Measurements from ENCODE around the gene COASY. TPM values are rescaled to one million over a fixed set of nuclear protein-coding genes. Genes with fewer than 3 reads are reported as not detected.

Gene COASY
- total RNA-seq, 1 donor = 22.0 TPM

DNA sequence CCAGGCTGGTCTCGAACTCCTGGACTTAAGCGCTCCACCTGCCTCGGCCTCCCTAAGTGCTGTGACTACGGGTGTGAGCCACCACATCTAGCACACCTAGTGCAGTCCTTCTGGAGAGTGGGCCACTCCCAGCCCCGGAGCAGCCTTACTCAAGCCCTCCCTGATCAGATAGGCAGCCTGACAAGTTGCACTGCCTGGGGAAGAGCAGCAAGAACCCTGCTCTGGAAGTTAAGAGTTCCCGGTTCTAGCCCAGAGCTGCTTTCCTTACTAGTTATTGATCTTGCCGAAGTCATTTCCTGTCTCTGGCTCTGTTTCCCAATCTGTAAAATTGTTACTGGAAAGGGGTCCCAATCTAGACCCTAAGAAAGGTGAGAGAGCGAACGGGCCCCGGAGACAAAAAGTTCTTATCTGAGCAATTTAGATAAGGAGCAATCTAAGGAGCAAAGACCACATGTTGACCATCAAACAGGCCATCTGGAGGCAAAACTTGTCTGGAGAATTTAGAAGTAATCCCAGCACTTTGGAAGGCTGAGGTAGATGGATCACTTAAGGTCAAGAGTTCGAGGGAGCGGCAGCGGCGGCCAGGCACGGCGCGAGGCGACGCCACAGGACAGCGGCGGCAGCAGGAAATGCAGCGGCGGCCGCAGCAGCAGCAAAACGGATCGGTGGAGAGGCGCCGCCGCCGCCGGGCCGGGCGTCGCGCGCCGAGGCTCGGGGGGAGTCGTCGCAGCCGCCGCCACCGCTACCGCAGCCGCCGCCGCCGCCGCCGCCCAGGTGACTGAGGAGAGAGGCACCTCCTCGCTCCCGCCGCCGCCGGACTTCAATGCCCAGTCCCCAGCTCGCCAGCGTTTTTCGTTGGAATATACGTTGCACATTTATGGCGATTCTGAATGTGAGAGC is 30.2 kb upstream of the COASY start:
- H3K4me3 ChIP-seq (ENCODE audit: low read depth, low read length) = peak overlapping the region; percentile 51
- DNase-seq (ENCODE audit: low read depth) = peak; percentile 83
- TF ChIP-seq, protein P1, sequence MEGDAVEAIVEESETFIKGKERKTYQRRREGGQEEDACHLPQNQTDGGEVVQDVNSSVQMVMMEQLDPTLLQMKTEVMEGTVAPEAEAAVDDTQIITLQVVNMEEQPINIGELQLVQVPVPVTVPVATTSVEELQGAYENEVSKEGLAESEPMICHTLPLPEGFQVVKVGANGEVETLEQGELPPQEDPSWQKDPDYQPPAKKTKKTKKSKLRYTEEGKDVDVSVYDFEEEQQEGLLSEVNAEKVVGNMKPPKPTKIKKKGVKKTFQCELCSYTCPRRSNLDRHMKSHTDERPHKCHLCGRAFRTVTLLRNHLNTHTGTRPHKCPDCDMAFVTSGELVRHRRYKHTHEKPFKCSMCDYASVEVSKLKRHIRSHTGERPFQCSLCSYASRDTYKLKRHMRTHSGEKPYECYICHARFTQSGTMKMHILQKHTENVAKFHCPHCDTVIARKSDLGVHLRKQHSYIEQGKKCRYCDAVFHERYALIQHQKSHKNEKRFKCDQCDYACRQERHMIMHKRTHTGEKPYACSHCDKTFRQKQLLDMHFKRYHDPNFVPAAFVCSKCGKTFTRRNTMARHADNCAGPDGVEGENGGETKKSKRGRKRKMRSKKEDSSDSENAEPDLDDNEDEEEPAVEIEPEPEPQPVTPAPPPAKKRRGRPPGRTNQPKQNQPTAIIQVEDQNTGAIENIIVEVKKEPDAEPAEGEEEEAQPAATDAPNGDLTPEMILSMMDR (IDR thresholded peaks at IDR 0.05; ENCODE audit: insufficient read depth, low read depth, low read length) = peak; percentile 41

DNA sequence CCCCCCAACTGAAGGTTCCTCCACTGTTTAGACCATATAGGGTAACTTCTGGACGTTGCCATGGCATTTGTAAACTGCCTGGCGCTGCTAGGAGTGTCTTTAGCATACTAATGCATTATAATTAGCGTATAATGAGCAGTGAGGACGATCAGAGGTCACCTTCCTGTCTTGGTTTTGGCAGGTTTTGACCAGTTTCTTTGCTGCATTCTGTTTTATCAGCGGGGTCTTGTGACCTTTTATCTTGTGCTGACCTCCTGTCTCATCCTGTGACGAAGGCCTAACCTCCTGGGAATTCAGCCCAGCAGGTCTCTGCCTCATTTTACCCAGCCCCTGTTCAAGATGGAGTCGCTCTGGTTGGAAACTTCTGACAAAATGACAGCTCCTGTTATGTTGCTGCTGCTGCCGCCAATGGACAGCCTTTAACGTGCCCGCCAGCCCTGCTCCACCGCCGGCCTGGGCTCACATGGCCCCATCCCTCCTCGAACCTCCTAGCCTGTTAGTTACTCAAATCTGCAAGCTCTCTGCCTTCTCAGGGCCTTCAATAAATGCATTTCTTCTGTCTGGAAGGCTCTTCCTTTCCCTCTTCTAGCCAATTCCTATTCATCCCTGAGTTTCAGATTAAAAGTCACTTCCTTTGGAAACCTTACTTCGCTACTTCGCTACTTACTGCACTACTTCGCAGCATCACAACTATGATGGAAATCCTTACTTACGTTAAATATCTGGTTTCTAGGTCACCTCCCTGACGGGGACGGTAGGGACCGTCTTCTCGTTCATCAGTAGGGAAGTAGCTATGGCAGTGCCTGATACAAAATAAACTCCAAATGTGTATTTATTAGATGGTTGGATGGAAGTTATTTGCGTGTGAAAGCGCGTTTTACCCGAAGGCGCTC is 26.5 kb upstream of the COASY start:
- no peak for DNase-seq (ENCODE audit: low read depth)
- H3K4me3 ChIP-seq (ENCODE audit: low read depth, low read length) = peak overlapping the region; percentile 72
- TF ChIP-seq, protein P1 (IDR thresholded peaks at IDR 0.05; ENCODE audit: insufficient read depth, low read depth, low read length) = no peak

DNA sequence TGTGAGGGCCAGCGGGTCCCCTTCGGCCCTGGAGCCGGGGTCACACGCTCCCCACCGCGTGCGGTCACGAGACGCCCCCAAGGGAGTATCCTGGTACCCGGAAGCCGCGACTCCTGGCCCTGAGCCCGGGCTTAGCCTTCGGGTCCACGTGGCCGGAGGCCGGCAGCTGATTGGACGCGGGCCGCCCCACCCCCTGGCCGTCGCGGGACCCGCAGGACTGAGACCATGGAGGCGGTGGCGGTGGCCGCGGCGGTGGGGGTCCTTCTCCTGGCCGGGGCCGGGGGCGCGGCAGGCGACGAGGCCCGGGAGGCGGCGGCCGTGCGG is 25.9 kb upstream of the COASY start, which contains the start of gene NAGLU:
TSS of gene NAGLU (plus strand) at position 194 of the 324 bp plus-strand sequence. CDS start at position 226, 32 bp downstream.
- DNase-seq (ENCODE audit: low read depth) = peak; percentile 90
- TF ChIP-seq, protein P1 (IDR thresholded peaks at IDR 0.05; ENCODE audit: insufficient read depth, low read depth, low read length) = no peak
- peak within 1 kb of the TSS; percentile 72 for H3K4me3 ChIP-seq (ENCODE audit: low read depth, low read length)

DNA sequence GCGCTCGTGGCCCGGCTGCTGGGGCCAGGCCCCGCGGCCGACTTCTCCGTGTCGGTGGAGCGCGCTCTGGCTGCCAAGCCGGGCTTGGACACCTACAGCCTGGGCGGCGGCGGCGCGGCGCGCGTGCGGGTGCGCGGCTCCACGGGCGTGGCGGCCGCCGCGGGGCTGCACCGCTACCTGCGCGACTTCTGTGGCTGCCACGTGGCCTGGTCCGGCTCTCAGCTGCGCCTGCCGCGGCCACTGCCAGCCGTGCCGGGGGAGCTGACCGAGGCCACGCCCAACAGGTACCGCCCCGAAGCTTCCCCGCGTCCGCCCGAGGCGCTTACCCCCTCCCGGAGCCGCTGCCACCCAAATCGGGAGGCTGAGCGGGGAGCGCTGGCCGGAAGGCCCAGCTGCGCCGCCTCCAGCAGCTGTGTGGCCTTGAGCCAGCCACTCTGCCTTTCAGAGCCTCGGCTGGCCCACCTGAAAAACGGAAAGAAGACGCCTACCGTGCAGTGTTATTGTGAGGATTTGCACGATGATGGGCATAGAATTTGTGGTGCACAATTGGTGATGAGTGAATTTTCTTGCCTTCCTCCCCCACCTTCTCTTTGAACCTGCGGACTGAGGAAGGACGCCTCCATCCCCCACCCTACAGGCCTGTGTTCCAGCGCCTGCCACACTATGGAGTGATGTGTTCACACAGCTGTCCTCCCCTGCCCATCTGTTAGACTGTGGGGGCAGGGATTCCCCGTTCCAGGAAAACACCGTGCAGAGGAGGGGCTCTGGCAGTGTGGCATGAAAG is 25.4 kb upstream of the COASY start:
- TF ChIP-seq, protein P1 (IDR thresholded peaks at IDR 0.05; ENCODE audit: insufficient read depth, low read depth, low read length) = no peak
- H3K4me3 ChIP-seq (ENCODE audit: low read depth, low read length) = peak overlapping the region; percentile 72
- peak; percentile 88 for DNase-seq (ENCODE audit: low read depth)

DNA sequence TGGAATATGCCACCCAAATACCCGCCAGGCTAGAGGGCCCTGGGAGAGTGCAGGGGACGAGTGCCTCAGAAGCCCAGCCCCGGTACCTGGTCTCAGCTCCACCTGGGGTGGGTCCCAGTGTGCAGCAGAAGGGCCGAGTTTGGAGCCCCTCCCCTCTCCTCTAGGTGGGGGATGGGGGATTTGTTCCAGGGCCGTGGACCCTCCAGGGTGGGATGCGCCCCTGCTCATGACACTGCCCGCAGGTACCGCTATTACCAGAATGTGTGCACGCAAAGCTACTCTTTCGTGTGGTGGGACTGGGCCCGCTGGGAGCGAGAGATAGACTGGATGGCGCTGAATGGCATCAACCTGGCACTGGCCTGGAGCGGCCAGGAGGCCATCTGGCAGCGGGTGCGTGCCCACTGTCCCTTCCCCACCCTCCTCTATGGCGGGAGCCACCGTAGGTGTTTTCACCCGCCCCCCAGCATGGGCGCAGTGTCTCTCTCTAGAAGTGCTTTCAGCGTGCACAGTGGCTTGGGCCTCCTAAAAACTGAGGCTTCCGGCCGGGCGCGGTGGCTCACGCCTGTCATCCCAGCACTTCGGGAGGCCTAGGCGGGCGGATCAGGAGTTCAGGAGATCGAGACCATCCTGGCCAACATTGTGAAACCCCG is 24.7 kb upstream of the COASY start:
- TF ChIP-seq, protein P1 (IDR thresholded peaks at IDR 0.05; ENCODE audit: insufficient read depth, low read depth, low read length) = no peak
- peak overlapping the region; percentile 72 for H3K4me3 ChIP-seq (ENCODE audit: low read depth, low read length)
- DNase-seq (ENCODE audit: low read depth) = no peak

Measured in fibroblast of villous mesenchyme (primary cell).